ENCODE data around the gene STRAP. TPM values are rescaled to one million over a fixed set of nuclear protein-coding genes. Genes with fewer than 3 reads are reported as not detected.
"Not testable (repeated sequence)": the region's sequence is repeated elsewhere in the genome, so short reads cannot be mapped to it uniquely, and the experiment has no call there.

Gene STRAP
- total and polyA plus RNA-seq, 2 donors (not counting 3 experiments of a cell fraction or from before 2014, with no cell fraction given): 76.9 to 138 TPM

GRCh38 chr12:15873556-15873955, 8.6 kb upstream of the STRAP start:
- CTCF ChIA-PET: interaction anchor here (1.4 to 2.6 kb wide), 2 partner anchors 15 to 289 kb away, joined by 3 to 10 read pairs; no protein-coding TSS in a partner anchor
- Histone ChIP-seq H3K27ac (ENCODE audit: insufficient read depth, low read depth, low read length) (no peak overlapping the region), H4K20me1 (replicated peaks; ENCODE audit: control insufficient read depth, extremely low read depth, insufficient read depth, low read length) (no peaks in the 10 kb centered on the region), H3K9me1 (replicated peaks; ENCODE audit: control insufficient read depth, extremely low read depth, insufficient read depth, low read length) (no peaks in the 10 kb centered on the region), H3K9ac (replicated peaks; ENCODE audit: extremely low read depth, insufficient read depth, low read length) (no peak overlapping the region), H3K79me2 (ENCODE audit: control insufficient read depth, insufficient read depth, low read length) (no peaks in the 10 kb centered on the region), H3K36me3 (ENCODE audit: control insufficient read depth in 2 of 2, extremely low read depth in 1 of 2, insufficient read depth in 2 of 2, low read length in 2 of 2) (no peaks in the 10 kb centered on the region), H3K27me3 (ENCODE audit: control insufficient read depth in 2 of 2, insufficient read depth in 2 of 2, low read length in 2 of 2) (no peaks in the 10 kb centered on the region), H3K4me3 (replicated peaks in 1 of 3; ENCODE audit: insufficient read depth in 1 of 3, low read depth in 1 of 3, low read length in 3 of 3) (no peak overlapping the region), H2AFZ (ENCODE audit: low read depth, low read length) (no peak overlapping the region), H3K4me1 (ENCODE audit: control insufficient read depth, extremely low read depth, insufficient read depth, low read length) (no peaks in the 10 kb centered on the region), H3K4me2 (ENCODE audit: insufficient read depth, low read length) (no peak overlapping the region), H3K9me3 (replicated peaks; ENCODE audit: control insufficient read depth, insufficient read depth, low read length) (no peaks in the 10 kb centered on the region)
- no peak for DNase-seq (ENCODE audit: low read depth, low spot score)
- intact Hi-C loops (cut with micrococcal nuclease): no loop called here
- dilution Hi-C loops (cut with MboI; ENCODE audit: extremely low pct_ligation_motif_present, low sequenced_read_pairs): no loop called here
- no peak for FAIRE-seq
- BruUV-seq (replicated peaks): no TSS peak
- TF ChIP-seq, protein P1, sequence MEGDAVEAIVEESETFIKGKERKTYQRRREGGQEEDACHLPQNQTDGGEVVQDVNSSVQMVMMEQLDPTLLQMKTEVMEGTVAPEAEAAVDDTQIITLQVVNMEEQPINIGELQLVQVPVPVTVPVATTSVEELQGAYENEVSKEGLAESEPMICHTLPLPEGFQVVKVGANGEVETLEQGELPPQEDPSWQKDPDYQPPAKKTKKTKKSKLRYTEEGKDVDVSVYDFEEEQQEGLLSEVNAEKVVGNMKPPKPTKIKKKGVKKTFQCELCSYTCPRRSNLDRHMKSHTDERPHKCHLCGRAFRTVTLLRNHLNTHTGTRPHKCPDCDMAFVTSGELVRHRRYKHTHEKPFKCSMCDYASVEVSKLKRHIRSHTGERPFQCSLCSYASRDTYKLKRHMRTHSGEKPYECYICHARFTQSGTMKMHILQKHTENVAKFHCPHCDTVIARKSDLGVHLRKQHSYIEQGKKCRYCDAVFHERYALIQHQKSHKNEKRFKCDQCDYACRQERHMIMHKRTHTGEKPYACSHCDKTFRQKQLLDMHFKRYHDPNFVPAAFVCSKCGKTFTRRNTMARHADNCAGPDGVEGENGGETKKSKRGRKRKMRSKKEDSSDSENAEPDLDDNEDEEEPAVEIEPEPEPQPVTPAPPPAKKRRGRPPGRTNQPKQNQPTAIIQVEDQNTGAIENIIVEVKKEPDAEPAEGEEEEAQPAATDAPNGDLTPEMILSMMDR (IDR thresholded peaks at IDR 0.05; ENCODE audit: extremely low read depth in 1 of 2, insufficient read depth in 1 of 2, low read depth in 1 of 2, low read length in 2 of 2): no peak
- TF ChIP-seq GATA2 (IDR thresholded peaks at IDR 0.05; ENCODE audit: insufficient read depth, insufficient read length, low read depth, low read length) (no peak), FOS (IDR thresholded peaks at IDR 0.05; ENCODE audit: borderline replicate concordance, insufficient read depth, low read length) (no peak), MYC (IDR thresholded peaks at IDR 0.05; ENCODE audit: low read depth, low read length) (no peak), POLR2A (IDR thresholded peaks at IDR 0.05; ENCODE audit: low read depth, low read length) (no peak), POLR2AphosphoS5 (IDR thresholded peaks at IDR 0.05; ENCODE audit: insufficient read depth, low read depth, low read length) (no peak), EZH2 (IDR thresholded peaks at IDR 0.05; ENCODE audit: borderline replicate concordance, low read depth, low read length, severe bottlenecking) (no peak), JUN (IDR thresholded peaks at IDR 0.05; ENCODE audit: borderline replicate concordance, insufficient read depth, insufficient read length, low read depth) (no peak)
- TF ChIP-seq, protein P2, sequence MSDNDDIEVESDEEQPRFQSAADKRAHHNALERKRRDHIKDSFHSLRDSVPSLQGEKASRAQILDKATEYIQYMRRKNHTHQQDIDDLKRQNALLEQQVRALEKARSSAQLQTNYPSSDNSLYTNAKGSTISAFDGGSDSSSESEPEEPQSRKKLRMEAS (IDR thresholded peaks at IDR 0.05; ENCODE audit: insufficient read depth, insufficient read length): no peak
- POLR2A ChIA-PET: interaction anchor here (0.6 kb wide), 1 partner anchor 19 kb away, joined by 4 read pairs; no protein-coding TSS in a partner anchor

DNA sequence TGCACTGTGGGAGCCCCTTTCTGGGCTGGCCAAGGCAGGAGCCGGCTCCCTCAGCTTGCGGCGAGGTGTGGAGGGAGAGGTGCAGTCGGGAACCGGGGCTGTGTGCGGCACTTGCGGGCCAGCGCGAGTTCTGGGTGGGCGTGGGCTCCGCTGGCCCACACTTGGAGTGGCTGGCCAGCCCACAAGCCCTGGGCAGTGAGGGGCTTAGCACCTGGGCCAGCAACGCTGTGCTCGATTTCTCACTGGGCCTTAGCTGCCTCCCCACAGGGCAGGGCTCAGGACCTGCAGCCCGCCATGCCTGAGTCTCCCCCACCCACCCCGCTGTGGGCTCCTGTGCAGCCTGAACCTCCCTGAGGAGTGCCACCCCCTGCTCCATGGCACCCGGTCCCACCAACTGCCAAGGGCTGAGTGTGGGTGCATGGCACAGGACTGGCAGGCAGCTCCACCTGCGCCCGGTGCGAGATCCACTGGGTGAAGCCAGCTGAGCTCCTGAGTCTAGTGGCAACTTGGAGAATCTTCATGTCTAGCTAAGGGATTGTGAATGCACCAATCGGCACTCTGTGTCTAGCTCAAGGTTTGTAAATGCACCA, 7.5 kb upstream of the STRAP start:
- BruUV-seq (replicated peaks); intact Hi-C loops (cut with micrococcal nuclease); POLR2A ChIA-PET: not testable (repeated sequence)

More for the DNA sequence above, 7.5 kb upstream of the STRAP start:
- H3K27me3 ChIP-seq (ENCODE audit: control insufficient read depth in 2 of 2, insufficient read depth in 2 of 2, low read length in 2 of 2); FAIRE-seq; H3K27ac ChIP-seq (ENCODE audit: insufficient read depth, low read depth, low read length); H3K9me3 ChIP-seq (replicated peaks; ENCODE audit: control insufficient read depth, insufficient read depth, low read length); H2AFZ ChIP-seq (ENCODE audit: low read depth, low read length); H3K9ac ChIP-seq (replicated peaks; ENCODE audit: extremely low read depth, insufficient read depth, low read length); H3K4me2 ChIP-seq (ENCODE audit: insufficient read depth, low read length); H3K4me3 ChIP-seq (replicated peaks in 1 of 3; ENCODE audit: insufficient read depth in 1 of 3, low read depth in 1 of 3, low read length in 3 of 3); H3K9me1 ChIP-seq (replicated peaks; ENCODE audit: control insufficient read depth, extremely low read depth, insufficient read depth, low read length); H3K4me1 ChIP-seq (ENCODE audit: control insufficient read depth, extremely low read depth, insufficient read depth, low read length); H3K36me3 ChIP-seq (ENCODE audit: control insufficient read depth in 2 of 2, extremely low read depth in 1 of 2, insufficient read depth in 2 of 2, low read length in 2 of 2); DNase-seq (ENCODE audit: low read depth, low spot score); H4K20me1 ChIP-seq (replicated peaks; ENCODE audit: control insufficient read depth, extremely low read depth, insufficient read depth, low read length); H3K79me2 ChIP-seq (ENCODE audit: control insufficient read depth, insufficient read depth, low read length); dilution Hi-C loops (cut with MboI; ENCODE audit: extremely low pct_ligation_motif_present, low sequenced_read_pairs): not testable (repeated sequence)
- CTCF ChIA-PET: interaction anchor here (1.4 to 2.6 kb wide), 2 partner anchors 290 to 340 kb away, joined by 3 to 10 read pairs; no protein-coding TSS in a partner anchor

Data from endothelial cell of umbilical vein (primary cell).